T-helper 1 cell (primary cell): Measurements from ENCODE around the gene ATG7.

ENCODE experiments used
- DNase-seq, 5 donors: peaks; one replicate each; pipeline ENCODE4 v3.0.0-alpha.2; 2012 to 2020

ATG7 gene

DNA sequence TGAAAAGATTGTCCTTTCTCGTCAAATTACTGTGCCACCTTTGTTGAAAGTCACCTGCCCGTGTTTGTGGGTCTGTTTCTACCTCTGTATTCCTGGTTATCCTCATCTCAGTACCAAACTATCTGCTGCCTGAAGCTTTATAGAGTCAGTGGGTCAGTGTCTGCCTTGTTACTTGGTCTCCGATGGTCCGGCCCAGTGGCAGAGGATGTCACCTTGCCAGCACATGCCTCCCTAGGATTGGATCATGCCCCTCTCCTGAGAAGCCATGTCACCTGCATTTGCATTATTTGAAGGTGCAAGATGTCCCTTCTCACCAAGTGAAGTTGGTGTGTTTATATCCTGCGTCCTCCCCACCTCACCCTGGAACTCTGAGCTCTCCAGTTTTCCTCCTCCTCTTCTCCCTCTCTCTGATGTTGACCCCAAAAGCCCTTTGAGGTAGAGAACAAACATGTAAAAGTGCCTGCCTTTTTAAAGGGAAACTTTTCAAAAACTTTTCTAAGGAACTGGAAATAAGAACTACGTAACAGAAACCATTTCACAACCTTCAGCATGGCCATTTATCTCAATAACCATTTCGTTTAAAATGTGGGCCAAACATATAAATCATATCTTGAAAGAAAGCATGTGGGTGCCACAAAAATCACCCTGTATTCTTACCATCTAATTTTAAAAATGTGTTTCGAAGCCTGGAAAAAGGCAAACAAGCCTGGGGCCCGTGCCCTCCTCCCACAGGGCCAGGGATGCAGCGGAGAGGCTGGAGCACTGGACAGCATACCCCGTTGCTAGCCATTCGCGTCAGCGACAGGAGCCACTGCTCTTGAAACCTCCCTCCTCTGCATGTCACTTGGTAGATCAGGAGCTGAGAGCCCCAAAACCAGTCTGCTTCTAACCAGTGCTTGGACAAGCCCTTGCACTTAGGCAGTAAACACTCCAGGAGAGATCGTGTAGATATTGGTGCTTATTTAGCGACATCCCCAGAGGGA lies 269.4 kb downstream of the ATG7 start:
- DNase-seq = no peak

DNA sequence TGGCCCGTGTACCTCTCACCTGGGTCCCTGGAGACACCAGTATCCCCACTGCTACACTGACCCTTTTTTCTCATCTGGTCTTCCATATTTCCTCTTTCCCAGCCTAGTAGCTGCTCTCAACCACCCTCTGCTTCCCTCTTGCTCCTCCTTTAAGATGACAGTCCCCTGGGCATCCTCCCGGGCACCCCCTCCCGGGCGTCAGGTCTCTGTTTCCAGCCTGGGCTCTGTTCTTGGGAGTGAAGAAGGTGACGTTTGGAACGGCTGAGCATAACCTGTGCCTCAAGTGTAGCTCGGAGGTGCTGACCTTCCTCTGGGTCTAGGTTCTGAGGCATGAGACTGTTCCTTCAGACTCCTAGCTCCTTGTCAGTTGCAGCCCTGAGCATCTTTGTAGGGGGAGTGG lies 270.4 kb downstream of the ATG7 start:
- no peak for DNase-seq

DNA sequence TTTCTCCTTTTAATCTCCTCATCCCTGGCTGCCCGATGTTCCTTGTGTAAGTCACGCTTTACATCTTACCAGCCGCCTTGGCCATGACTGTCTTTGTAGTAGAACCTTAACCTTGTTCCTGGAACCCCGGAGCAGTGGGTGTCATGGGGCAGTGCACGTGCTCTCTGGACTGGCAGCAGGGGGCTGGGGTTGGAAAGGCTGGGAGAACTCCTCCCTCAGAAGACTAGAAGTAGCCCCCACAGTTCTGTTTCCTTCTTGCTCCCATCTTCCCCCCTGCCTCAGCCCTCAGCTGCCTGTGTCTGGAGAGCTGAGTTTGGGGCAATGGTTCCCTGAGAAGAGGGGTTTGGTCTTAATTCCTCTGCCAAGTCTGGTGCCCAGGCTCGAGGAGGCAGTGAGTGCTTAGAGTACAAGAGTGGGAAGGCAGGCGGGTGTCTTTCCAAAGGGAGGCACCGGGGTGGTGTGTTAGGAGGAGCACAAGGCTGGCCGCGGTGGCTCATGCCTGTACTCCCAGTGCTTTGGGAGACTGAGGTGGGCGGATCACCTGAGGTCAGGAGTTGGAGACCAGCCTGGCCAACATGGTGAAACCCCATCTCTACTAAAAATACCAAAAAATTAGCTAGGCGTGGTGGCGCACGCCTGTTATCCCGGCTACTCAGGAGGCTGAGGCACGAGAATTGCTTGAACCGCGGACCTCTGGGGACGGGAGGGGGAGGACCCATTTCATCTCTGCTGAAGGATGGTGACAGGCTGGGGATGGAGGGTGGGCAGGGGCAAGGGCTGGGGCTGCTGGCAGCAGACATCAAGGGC lies 271.1 kb downstream of the ATG7 start:
- no peak for DNase-seq

DNA sequence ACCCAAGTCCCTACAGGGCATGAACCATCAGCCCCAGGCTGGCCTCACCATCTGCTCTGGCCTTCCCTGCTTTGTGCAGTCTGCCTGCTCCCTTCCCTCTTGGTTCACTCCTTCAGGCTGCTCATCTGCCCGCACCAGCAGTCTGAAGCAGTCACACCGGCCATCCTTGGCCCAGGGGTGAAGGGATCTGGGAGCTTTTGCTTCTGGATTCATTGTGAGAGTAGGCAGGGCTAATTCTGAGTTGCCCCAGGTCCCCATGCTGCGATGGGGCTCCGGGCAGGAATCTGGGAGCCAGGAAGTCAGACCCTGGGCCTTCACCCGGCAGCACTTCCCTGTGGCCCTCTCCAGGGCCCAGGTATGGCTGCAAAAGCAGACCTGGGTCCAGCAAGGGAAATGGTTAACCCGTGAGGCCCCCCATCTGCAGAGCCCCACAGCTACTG lies 271.8 kb downstream of the ATG7 start:
- no peak for DNase-seq

DNA sequence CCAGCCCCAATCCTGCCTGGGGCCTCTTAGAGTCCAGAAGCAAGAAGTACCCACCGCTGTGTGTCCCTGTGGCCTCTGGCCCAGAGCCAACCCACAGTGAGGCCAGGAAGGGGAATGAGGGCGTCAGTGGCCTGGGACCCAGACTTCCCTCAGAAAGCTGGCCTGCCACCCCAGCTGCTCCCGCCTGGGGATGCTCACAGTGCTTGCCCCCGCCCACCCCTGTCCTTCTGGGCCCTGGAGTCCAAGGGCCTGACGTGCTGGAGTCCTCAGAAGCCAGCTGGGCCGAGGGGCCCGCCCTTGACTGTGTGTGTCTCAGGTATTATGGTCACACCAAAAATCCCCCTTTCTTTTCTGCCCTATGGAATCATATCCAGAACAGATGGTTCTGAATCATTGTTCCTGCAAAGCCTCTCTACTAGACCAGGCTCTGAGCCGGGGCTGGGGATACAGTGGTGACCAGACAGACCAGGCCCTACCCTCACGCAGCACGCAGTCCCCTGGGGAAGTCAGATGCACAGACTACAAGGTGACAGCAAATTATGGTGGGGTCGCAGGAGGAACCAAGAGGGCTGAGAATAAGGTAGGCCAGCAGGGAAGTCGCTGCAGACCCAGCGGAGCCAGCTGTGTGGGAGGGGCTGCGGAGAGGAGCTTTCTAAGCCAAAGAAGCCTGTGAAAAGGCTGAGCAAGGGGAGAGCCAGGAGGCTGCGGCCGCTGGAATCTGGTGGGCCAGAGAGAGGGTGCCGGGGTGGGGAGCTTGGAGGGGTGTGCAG lies 272.4 kb downstream of the ATG7 start:
- DNase-seq = no peak

DNA sequence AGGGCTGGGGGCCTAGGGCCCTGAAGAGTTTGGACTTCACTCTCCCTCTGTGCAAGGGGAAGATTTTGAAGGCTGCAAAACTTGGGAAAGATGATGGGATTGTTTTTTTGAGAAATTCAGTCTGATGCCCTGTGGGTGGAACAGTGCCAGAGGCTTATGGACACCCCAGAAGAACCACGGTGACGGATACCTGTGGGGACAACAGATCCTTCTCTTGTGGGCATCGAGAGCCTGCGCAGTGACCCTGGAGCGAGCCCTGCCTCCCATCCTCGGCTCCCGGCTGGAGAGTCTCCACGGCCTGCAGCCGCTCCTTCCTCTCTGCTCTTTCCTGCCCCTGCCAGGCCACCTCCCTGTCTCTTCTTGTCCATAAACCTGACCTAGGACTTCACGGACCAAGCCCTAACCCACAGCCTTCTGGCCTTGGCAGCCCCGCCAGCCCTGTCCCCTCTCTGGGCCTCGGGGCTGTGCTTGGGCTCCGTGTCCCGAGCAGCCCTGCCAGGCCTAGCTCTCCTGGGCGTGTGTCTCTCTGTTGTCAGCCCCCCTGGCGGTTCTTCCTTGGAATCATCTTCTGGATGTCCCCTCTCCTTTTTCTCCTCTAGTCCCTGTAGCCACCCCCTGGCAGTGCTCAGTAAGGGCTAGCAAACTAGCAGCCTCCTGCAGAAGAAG lies 273.1 kb downstream of the ATG7 start:
- no peak for DNase-seq

DNA sequence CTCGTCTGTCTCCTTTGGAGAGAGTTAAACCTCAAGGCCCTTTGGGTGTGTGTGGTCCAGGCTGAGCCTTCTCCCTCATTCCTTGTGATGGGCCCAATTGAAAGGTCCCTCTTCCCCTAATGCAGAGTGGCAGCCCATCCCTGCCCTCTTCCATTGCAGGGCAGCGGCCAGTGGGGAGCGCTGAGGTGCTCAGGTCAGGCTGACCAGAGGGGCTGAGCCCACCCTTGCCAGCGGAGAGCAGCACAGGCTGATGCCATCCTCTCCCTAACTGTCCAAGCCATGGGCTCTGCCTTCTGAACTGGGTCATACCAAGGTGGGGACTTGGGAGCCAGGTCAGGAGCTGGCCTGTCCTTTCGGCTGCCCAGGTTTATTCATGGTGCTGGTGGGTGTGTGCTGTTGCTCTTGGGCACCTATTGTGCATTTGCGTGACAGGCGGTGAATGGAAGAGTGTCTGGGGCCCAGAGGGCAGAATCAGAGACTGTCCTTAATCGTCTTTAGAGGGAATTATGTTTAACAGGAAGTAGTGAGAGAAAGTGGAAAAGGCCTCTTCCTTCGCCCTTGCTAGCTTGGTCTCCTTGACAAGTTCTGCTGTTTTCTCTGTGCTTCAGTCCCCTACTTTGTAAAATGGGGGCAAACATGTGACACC lies 274.6 kb downstream of the ATG7 start:
- DNase-seq = no peak

DNA sequence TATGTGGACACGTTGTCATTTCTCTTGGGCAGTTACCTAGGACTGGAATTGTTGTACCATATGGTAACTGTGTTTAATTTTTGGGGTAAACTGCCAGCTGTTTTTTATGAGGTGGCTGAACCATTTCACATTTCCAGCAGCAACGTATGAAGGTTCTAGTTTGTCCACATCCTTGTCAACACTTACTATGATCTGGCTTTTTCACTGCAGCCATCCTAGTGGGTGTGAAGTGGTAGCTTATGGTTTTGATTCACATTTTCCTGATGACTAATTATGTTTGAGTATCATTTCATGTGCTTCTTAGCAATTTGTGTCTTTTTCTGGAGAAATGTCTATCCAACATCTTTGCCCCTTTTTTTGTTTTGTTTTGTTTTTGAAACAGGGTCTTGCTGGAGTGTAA lies 275.3 kb downstream of the ATG7 start:
- no peak for DNase-seq

DNA sequence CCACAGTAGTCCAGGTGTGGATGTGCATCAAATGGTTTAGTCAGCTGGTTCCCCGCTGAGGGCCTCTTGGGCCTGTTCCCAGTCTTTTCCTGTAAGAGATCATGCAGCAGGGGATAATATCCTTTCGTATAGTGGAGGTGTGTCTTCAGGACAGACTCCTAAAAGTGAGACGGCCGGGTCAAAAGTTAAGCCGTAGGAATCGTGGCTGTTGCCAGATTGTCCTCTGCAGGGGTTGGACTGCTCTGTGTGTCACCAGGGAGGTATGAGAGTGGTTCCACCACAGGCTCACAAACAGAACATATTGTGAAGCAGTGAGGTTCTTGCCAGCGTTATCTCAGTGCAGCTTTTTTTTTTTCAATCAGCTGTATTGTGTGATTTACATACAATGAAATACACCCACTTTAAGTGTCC lies 276.5 kb downstream of the ATG7 start:
- no peak for DNase-seq

DNA sequence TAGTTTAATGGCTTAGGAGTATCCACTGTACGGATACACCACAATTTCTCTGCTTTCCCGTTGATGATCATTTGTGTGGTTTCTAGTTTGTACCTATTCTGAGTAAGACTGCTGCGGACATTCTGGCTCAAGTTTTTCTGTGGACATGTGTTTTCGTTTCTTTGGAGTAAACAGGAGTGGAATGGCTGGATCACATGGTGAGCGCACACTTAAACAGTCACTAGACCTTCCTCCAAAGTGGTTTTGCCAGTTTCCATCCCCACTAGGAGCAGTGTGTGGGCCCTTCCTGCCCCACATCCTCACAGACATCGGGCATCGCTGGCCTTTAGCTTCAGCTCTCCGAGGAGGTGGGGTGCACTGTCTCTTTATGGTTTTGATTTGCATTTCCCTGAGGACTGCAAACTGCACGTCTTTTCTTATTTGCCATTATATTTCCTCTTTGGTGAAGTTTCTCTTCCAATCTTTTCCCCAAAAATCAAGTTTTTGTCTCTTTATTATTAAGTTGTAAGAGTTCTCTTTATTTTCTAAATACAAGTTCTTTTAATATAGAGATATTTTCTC lies 277.5 kb downstream of the ATG7 start:
- no peak for DNase-seq

DNA sequence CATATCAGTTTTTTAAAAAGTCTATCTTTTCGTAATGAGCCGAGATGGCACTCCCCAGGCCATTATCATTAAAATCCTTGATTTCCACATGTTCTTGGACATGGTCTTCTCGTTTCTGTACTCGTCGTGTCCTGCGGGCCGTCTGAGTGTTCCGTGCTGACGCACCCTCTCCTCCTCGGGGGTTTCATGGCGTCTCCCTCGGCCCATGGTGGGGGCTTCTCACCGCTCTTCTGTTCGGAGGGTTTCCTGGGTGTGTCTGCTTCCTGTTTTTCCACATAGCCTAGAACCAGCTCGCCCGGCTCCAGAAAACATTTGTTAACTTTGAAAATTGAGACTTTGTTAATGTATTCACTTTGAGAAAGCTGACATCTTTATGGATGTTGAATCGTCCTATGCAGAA lies 278.8 kb downstream of the ATG7 start:
- DNase-seq = no peak

DNA sequence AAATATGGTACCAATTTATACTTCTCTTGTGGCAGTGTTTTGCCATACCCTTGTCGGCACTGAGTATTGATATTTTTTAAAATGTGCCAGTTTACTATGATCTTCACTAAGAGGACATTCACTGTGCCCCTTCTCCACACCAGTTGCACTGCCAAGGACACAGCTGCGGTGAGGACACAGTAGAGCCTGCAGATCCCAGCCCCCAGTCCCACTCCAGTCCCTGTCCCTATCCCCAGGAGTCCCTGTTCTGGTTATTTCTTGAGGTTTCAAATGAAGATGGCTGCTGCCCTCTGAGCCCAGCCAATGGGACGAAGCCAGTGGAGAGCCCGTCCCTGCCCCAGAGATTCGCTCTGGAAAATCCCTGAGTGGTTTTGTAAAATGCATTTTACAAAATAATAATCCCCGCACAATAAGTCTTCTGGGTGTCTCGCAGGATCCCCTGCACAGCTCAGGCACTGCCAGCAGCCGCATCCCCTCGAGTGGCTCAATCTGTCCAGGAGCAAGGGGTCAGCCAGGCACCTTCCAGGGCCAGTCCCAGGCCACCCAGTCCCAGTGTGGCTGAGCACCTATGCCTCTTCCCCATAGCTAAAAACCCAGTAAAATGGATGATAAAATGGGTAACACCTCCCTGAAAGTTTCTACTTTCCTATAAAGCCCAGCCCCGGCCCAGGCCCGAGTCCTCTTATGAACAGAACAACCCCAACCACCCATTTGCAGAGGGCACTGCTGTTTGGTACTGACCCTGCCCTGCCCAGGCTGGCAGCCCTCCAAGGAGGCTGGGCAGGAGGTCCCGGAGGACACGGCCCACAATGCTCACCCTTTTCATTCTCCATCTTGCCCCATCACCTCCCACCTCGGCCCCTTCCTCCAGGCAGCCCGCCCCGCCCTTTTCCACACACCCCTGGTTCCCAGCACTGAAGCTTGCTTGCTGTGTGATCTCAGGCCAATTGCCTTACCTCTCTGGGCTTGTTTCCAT lies 280.4 kb downstream of the ATG7 start:
- DNase-seq = no peak

DNA sequence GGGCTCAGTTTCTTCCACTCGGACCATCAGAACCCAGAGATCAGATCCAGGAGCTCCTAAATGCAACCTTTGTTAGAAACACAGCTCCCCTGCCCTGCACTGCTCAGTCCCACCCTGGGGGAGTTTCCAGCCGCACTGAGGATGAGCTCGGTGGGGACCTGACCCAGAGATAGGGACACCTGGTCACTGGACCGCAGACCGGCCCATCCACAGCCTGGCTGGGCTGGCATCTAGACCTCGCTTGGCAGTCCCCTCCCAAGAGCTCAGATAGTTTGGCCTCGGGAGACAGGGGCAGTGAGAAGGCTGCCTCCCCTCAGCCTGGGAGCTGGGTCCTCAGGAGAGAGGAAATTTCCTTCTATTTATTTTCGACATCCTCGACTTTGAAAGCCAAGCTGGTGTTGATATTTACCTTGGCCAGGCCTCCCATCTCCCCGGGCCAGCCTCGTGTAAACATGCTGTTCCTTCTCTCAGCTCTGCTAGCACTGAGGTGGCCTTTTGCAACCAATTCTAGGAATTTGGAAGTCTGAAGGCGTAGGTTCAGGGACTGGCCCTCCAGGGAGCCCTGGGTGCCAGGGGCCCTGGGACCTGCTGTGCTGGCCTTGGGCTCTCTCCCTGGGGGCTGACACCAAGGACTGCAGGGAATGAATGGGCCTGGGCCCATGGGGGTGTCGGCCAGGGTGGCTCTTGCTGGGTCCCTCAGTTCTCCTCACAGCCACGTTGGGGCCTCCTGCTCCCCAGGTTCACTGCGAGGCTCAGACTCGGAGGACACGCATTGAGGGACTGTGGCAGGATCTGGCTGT lies 281.4 kb downstream of the ATG7 start:
- DNase-seq = no peak

DNA sequence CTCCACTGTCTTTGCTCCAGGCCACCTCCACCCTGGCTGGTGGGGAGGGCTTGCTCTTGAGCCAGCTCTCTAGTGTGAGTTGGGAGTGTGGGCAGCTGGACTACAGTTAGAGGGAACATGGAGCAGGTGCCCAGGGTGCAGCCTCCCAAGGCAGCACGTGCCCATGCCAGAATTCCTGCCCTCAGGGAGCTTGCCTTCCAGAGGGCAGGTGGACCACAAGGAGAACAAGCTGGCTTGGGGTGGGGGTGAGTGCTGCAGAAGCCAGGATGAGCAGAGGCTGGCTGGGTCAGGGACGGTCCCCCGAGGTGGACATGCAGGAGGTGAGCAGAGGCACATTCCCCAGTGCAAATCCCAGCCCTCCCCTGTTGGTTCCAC lies 282.0 kb downstream of the ATG7 start:
- no peak for DNase-seq

DNA sequence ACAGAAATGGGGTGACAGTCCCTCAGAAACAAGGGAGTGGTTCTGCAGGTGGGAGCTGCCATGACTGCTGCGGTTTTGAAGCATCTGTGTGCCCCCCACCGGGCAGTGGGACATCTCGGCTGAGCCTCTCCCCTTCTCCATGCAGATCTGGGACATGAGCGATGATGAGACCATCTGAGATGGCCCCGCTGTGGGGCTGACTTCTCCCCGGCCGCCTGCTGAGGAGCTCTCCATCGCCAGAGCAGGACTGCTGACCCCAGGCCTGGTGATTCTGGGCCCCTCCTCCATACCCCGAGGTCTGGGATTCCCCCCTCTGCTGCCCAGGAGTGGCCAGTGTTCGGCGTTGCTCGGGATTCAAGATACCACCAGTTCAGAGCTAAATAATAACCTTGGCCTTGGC lies 282.5 kb downstream of the ATG7 start:
- DNase-seq = no peak

DNA sequence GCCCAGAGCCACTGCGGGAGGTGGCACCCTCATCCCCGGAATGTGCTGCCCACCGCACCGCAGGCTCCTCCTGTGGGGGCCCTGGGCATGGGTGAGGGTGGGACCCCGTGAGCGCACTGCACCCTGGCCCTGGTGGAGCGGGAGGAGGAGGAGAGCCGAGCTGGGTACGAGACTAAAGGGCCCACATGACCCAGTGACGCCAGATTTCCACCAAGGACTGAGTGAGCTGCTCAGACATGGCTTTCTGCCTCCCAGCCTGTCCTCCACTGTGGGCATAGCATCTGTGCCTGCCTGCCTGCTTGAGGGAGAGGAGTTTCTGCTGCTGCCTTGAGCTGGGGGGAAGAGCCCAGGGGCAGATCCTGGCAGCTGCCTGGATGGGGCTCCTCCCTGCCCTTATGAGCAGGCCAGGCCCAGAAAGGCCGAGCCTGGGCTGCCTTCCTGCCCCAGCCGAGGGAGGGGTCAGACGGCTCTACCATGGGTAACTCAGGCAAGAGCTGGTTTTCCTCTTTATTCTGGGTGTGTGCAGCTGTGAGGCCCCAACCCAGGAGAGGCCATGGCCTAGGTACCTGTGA lies 283.1 kb downstream of the ATG7 start:
- DNase-seq = no peak

DNA sequence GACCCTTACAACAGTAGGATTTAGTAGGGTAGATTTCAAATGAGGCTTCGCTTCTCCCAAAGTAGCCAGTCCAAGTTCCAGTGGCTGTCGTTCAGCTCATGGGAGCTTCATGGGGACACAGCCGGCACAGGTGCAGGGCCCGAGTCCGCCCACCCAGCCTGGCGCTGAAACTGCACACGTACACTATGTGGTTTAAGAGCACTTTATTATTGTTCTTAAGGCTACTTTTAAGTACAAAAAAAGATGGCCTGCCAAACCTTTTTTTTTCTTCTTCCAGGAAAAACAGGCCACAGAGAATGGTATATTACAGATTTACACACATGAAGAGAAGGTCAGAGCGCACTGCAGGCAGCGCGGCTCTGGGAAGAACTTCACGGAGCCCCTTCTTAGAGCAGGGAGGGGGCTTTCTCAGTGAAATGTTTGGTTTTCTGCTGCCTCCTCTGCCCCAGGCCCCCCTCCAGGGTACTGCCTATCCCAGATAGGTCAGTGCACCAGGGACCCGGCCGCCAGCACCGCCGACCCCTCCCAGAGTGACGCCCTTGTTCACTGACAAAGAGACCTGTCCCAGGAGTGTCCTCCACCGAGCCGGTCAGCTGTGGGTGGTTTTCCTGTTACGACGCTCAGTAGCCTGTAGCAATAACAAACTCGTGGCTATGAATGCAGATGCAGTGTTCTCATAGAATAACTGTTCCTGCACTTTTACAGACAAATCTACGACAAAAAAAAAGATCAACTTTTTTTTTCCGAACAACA lies 283.9 kb downstream of the ATG7 start:
- DNase-seq = no peak
